ENCODE data around the gene DGKH.

DGKH gene

GRCh38 chr13:42022336-42022735, 26.1 kb upstream of the DGKH start:
- Histone ChIP-seq H3K27me3 (ENCODE audit: low read depth, low read length) (no peaks in the 10 kb centered on the region), H3K4me3 (ENCODE audit: low read depth in 1 of 2, low read length in 2 of 2) (no peak overlapping the region), H3K36me3 (ENCODE audit: control insufficient read depth in 1 of 2, insufficient read depth in 2 of 2, low read length in 2 of 2) (no peaks in the 10 kb centered on the region), H3K9me3 (ENCODE audit: control insufficient read depth in 1 of 2, low read length in 2 of 2) (no peaks in the 10 kb centered on the region), H3K4me1 (ENCODE audit: control insufficient read depth in 1 of 2, insufficient read depth in 2 of 2, low read length in 2 of 2) (no peaks in the 10 kb centered on the region), H3K27ac (ENCODE audit: low read length) (no peak overlapping the region)

- Histone ChIP-seq H3K27ac (ENCODE audit: low read length) (no peak overlapping the region), H3K27me3 (ENCODE audit: low read depth, low read length) (no peaks in the 10 kb centered on the region), H3K4me3 (ENCODE audit: low read depth in 1 of 2, low read length in 2 of 2) (no peak overlapping the region), H3K36me3 (ENCODE audit: control insufficient read depth in 1 of 2, insufficient read depth in 2 of 2, low read length in 2 of 2) (no peaks in the 10 kb centered on the region), H3K9me3 (ENCODE audit: control insufficient read depth in 1 of 2, low read length in 2 of 2) (no peaks in the 10 kb centered on the region), H3K4me1 (ENCODE audit: control insufficient read depth in 1 of 2, insufficient read depth in 2 of 2, low read length in 2 of 2) (no peaks in the 10 kb centered on the region)
Measured at GRCh38 chr13:42022796-42023493, 25.5 kb upstream of the DGKH start.

DNA sequence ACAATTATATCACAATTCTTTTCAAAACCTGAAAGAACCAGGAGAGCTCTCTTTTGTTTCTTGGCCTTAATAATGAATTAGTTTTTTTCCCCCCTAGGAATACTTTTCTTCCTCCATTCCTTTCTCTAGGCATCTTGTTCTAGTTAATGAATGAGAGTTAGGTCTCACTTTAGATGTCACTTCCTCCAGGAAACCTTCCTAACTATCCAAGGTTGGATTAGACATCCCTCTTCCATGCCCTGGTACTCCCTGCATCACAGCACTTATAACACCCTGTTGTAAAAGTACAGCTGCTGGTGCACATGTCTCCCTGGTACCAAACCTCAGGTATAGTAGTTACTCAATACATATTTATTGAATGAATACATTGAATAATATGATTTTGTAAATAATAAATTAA, 21.2 kb upstream of the DGKH start:
- Histone ChIP-seq H3K27me3 (ENCODE audit: low read depth, low read length) (no peaks in the 10 kb centered on the region), H3K36me3 (ENCODE audit: control insufficient read depth in 1 of 2, insufficient read depth in 2 of 2, low read length in 2 of 2) (no peaks in the 10 kb centered on the region), H3K9me3 (ENCODE audit: control insufficient read depth in 1 of 2, low read length in 2 of 2) (no peaks in the 10 kb centered on the region), H3K4me3 (ENCODE audit: low read depth in 1 of 2, low read length in 2 of 2) (no peak overlapping the region), H3K27ac (ENCODE audit: low read length) (no peak overlapping the region), H3K4me1 (ENCODE audit: control insufficient read depth in 1 of 2, insufficient read depth in 2 of 2, low read length in 2 of 2) (no peaks in the 10 kb centered on the region)

- peak overlapping the region; percentile 54 for H3K27ac ChIP-seq (ENCODE audit: low read length)
- H3K4me3 ChIP-seq (ENCODE audit: low read depth in 1 of 2, low read length in 2 of 2) = no peak overlapping the region
Measured at GRCh38 chr13:42028113-42028799, 20.2 kb upstream of the DGKH start.

DNA sequence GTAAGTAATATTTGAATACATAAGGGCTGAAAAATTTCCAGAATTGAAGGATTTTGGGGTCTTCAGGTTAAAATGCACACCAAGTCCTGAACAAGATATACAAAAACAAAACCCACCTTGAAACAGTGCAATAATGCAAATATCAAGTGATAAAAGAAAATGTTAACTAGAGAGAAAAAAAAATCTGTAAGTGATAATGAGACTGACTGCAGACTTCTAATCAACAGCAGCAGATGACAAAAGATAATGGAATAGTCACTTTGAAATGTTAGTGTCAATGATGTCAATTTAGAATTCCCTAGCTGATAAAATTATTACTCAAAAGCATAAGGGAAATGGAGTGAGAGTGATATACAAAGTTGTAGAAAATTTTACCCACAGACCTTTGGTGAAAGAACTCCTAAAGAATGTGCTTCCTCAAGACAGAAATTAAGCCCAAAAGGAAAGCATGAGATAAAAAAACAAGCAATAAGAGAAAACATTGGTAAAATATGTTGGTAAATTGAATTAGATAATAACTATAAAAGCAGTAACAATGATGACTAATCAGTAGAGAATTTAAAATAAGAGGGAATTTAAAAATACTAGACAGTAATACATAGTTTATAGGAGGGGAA, 12.4 kb upstream of the DGKH start:
- Histone ChIP-seq H3K4me3 (ENCODE audit: low read depth in 1 of 2, low read length in 2 of 2) (no peak overlapping the region), H3K4me1 (ENCODE audit: control insufficient read depth in 1 of 2, insufficient read depth in 2 of 2, low read length in 2 of 2) (peaks cover 0 to 7% of the 10 kb centered on the region in 2 donors), H3K9me3 (ENCODE audit: control insufficient read depth in 1 of 2, low read length in 2 of 2) (no peaks in the 10 kb centered on the region), H3K27me3 (ENCODE audit: low read depth, low read length) (no peaks in the 10 kb centered on the region), H3K36me3 (ENCODE audit: control insufficient read depth in 1 of 2, insufficient read depth in 2 of 2, low read length in 2 of 2) (no peaks in the 10 kb centered on the region), H3K27ac (ENCODE audit: low read length) (no peak overlapping the region)

More at GRCh38 chr13:42028113-42028799, 20.2 kb upstream of the DGKH start:
- no peaks in the 10 kb centered on the region for H3K9me3 ChIP-seq (ENCODE audit: control insufficient read depth in 1 of 2, low read length in 2 of 2)
- no peaks in the 10 kb centered on the region for H3K4me1 ChIP-seq (ENCODE audit: control insufficient read depth in 1 of 2, insufficient read depth in 2 of 2, low read length in 2 of 2)
- H3K27me3 ChIP-seq (ENCODE audit: low read depth, low read length) = no peaks in the 10 kb centered on the region
- no peaks in the 10 kb centered on the region for H3K36me3 ChIP-seq (ENCODE audit: control insufficient read depth in 1 of 2, insufficient read depth in 2 of 2, low read length in 2 of 2)

GRCh38 chr13:42036711-42037110, 11.7 kb upstream of the DGKH start:
- H3K27ac ChIP-seq (ENCODE audit: low read length) = no peak overlapping the region
- H3K36me3 ChIP-seq (ENCODE audit: control insufficient read depth in 1 of 2, insufficient read depth in 2 of 2, low read length in 2 of 2) = no peaks in the 10 kb centered on the region
- H3K4me3 ChIP-seq (ENCODE audit: low read depth in 1 of 2, low read length in 2 of 2) = no peak overlapping the region
- peaks cover 0 to 7% of the 10 kb centered on the region in 2 donors for H3K4me1 ChIP-seq (ENCODE audit: control insufficient read depth in 1 of 2, insufficient read depth in 2 of 2, low read length in 2 of 2)
- no peaks in the 10 kb centered on the region for H3K9me3 ChIP-seq (ENCODE audit: control insufficient read depth in 1 of 2, low read length in 2 of 2)
- no peaks in the 10 kb centered on the region for H3K27me3 ChIP-seq (ENCODE audit: low read depth, low read length)

DNA sequence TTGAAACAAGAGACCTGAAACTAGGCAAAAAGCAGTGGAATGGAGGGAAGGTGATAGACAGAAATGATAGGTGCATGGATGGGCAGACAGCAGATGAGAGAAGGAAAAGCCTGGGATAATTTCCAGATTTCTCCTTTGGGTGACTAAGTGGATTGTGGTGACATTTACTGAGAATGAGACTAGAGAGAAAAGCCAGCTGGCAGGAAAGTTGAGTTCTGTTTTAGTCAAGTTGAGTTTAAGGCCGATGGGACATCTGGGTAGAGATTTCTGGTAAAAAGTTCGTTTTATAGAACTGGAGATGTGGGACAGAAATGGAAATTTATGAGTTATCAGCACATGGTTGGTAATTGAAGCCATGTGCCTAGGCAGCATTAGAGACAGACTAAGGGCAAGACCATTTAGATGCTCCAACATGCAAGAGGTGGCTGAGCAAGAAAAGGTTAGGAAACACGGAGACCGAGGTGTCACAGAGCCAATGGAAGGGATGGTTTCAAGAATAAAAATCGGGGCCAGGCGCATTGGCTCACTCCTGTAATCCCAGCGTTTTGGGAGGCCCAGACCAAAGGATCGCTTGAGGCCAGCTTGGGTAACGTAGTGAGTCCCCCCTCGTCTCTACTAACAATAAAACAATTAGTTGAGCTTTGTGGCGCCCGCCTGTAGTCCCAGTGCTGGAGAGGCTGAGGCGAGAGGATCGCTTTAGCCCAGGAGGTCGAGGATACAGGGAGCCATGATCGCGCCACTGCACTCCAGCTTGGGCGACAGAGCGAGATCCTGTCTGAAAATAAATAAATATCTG, 9.6 kb upstream of the DGKH start:
- Histone ChIP-seq H3K27ac (ENCODE audit: low read length) (peak overlapping the region; percentile 83), H3K4me3 (ENCODE audit: low read depth in 1 of 2, low read length in 2 of 2) (peak overlapping the region; percentile 84 to 91), H3K27me3 (ENCODE audit: low read depth, low read length) (no peaks in the 10 kb centered on the region), H3K9me3 (ENCODE audit: control insufficient read depth in 1 of 2, low read length in 2 of 2) (no peaks in the 10 kb centered on the region), H3K4me1 (ENCODE audit: control insufficient read depth in 1 of 2, insufficient read depth in 2 of 2, low read length in 2 of 2) (peaks cover 0 to 7% of the 10 kb centered on the region in 2 donors), H3K36me3 (ENCODE audit: control insufficient read depth in 1 of 2, insufficient read depth in 2 of 2, low read length in 2 of 2) (no peaks in the 10 kb centered on the region)

DNA sequence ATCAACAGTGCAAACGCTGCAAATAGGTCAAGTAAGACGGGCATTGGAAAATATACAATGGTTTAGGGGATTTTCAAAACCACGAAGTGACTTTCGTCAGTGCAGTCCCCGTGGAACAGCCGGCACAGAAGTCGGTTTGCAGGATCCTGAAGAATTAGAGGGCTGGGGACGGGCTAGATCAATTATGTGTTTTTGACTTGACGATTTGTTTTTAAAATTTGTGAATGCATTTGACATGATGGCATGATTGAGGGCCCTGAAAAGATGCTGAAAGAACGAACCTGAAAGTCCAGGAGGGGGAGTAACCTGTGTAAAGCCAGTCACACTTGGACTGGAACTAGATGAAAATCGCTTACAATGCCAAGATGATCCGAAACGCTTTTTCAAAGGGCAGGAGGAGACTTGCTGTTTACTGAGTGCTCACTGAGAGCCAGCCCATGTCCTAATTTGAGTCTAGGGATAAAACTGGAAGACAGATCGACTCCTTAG, 8.9 kb upstream of the DGKH start:
- Histone ChIP-seq H3K9me3 (ENCODE audit: control insufficient read depth in 1 of 2, low read length in 2 of 2) (no peaks in the 10 kb centered on the region), H3K4me1 (ENCODE audit: control insufficient read depth in 1 of 2, insufficient read depth in 2 of 2, low read length in 2 of 2) (peaks cover 0 to 7% of the 10 kb centered on the region in 2 donors), H3K27ac (ENCODE audit: low read length) (peak overlapping the region; percentile 83), H3K27me3 (ENCODE audit: low read depth, low read length) (no peaks in the 10 kb centered on the region), H3K36me3 (ENCODE audit: control insufficient read depth in 1 of 2, insufficient read depth in 2 of 2, low read length in 2 of 2) (no peaks in the 10 kb centered on the region), H3K4me3 (ENCODE audit: low read depth in 1 of 2, low read length in 2 of 2) (peak overlapping the region; percentile 84 to 91)

DNA sequence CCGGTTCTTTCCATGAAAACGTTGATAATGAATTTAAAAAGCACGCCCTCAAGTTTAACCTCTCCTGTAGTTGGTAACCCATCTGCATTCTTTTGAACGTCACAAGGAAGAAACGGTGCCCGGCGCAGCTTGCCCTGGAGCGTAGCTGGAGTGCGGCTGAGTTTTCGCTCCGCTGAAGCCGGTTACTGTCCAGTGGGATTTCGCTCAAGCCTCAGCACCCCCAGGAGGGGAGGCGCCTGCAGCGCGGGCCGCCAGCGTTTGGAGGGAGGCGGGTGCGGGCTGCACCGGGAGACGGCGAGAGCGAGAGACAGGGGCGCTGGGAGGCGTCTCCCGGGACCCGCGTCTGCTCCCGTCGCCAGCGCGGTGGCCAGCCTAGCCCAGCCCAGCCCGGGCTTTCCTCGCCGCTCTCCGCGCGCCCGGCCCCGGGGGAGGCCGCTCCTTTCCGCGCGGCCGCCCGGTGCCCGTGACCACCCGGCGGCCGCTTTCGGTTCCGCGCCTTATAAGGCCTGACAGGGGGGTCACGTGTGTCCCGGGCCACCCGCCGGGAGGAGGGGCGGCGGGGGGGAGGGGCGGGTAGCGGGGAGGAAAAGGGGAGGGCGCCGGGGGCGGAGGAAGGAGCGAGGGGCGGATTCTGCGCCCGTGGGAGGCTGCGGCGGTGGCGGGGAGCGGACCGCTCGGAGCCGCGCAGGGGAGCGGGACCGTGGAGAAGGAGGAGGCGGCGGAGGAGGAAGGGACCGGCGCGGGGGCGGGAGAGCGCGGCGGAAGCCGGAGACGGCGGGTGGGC, 8.3 kb upstream of the DGKH start:
- Histone ChIP-seq H3K9me3 (ENCODE audit: control insufficient read depth in 1 of 2, low read length in 2 of 2) (no peaks in the 10 kb centered on the region), H3K27me3 (ENCODE audit: low read depth, low read length) (no peaks in the 10 kb centered on the region), H3K4me3 (ENCODE audit: low read depth in 1 of 2, low read length in 2 of 2) (peak overlapping the region; percentile 84 to 91), H3K27ac (ENCODE audit: low read length) (peak overlapping the region; percentile 83), H3K4me1 (ENCODE audit: control insufficient read depth in 1 of 2, insufficient read depth in 2 of 2, low read length in 2 of 2) (peaks cover 0 to 7% of the 10 kb centered on the region in 2 donors), H3K36me3 (ENCODE audit: control insufficient read depth in 1 of 2, insufficient read depth in 2 of 2, low read length in 2 of 2) (no peaks in the 10 kb centered on the region)

GRCh38 chr13:42040730-42041010, 7.8 kb upstream of the DGKH start:
- no peaks in the 10 kb centered on the region for H3K27me3 ChIP-seq (ENCODE audit: low read depth, low read length)
- H3K4me3 ChIP-seq (ENCODE audit: low read depth in 1 of 2, low read length in 2 of 2) = peak overlapping the region; percentile 70 to 84
- no peaks in the 10 kb centered on the region for H3K36me3 ChIP-seq (ENCODE audit: control insufficient read depth in 1 of 2, insufficient read depth in 2 of 2, low read length in 2 of 2)
- no peaks in the 10 kb centered on the region for H3K9me3 ChIP-seq (ENCODE audit: control insufficient read depth in 1 of 2, low read length in 2 of 2)
- peaks cover 0 to 7% of the 10 kb centered on the region in 2 donors for H3K4me1 ChIP-seq (ENCODE audit: control insufficient read depth in 1 of 2, insufficient read depth in 2 of 2, low read length in 2 of 2)
- H3K27ac ChIP-seq (ENCODE audit: low read length) = no peak overlapping the region
